ENCODE results near the gene ATP5MC2.

The ATP5MC2 gene

GRCh38 chr12:53695152-53696145, 19.6 kb upstream of the ATP5MC2 start:
- no peak overlapping the region for H3K27ac ChIP-seq (ENCODE audit: low read depth, low read length, poor library complexity, severe bottlenecking)
- no peak overlapping the region for H3K9ac ChIP-seq (ENCODE audit: low read length)
- no peak overlapping the region for H2AFZ ChIP-seq (ENCODE audit: low read length)
- no peaks in the 10 kb centered on the region for H3K36me3 ChIP-seq (ENCODE audit: insufficient read depth, low read length)
- no peaks in the 10 kb centered on the region for H3F3A ChIP-seq (ENCODE audit: insufficient read depth, low read length)
- H3K79me2 ChIP-seq (ENCODE audit: insufficient read depth, low read length) = no peaks in the 10 kb centered on the region
- H3K9me3 ChIP-seq (ENCODE audit: low read length) = no peaks in the 10 kb centered on the region
- H3K27me3 ChIP-seq (ENCODE audit: insufficient read depth, low read length) = peaks cover 14% of the 10 kb centered on the region; the same call in 1 of the 2 replicates
- H3K4me3 ChIP-seq (ENCODE audit: low read depth, low read length, poor library complexity, severe bottlenecking) = peak overlapping the region; percentile 27
- no peaks in the 10 kb centered on the region for H4K20me1 ChIP-seq (ENCODE audit: insufficient read depth, low read length)
- TF ChIP-seq EZH2 (IDR thresholded peaks at IDR 0.05; ENCODE audit: borderline replicate concordance, low read length) = no peak
- TF ChIP-seq, protein P1, sequence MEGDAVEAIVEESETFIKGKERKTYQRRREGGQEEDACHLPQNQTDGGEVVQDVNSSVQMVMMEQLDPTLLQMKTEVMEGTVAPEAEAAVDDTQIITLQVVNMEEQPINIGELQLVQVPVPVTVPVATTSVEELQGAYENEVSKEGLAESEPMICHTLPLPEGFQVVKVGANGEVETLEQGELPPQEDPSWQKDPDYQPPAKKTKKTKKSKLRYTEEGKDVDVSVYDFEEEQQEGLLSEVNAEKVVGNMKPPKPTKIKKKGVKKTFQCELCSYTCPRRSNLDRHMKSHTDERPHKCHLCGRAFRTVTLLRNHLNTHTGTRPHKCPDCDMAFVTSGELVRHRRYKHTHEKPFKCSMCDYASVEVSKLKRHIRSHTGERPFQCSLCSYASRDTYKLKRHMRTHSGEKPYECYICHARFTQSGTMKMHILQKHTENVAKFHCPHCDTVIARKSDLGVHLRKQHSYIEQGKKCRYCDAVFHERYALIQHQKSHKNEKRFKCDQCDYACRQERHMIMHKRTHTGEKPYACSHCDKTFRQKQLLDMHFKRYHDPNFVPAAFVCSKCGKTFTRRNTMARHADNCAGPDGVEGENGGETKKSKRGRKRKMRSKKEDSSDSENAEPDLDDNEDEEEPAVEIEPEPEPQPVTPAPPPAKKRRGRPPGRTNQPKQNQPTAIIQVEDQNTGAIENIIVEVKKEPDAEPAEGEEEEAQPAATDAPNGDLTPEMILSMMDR (IDR thresholded peaks at IDR 0.05; ENCODE audit: low read length) = no peak
- peak overlapping the region; percentile 23; the same call in 1 of the 2 replicates for H3K4me2 ChIP-seq (ENCODE audit: low read length)
- no peaks in the 10 kb centered on the region for H3K4me1 ChIP-seq (ENCODE audit: insufficient read depth, low read length, severe bottlenecking)
- H3K9me2 ChIP-seq (ENCODE audit: low read depth, low read length) = no peaks in the 10 kb centered on the region

GRCh38 chr12:53694756-53695151, 18.9 kb upstream of the ATP5MC2 start:
- peaks cover 13% of the 10 kb centered on the region; the same call in 1 of the 2 replicates for H3K27me3 ChIP-seq (ENCODE audit: insufficient read depth, low read length)
- H4K20me1 ChIP-seq (ENCODE audit: insufficient read depth, low read length) = no peaks in the 10 kb centered on the region
- H3F3A ChIP-seq (ENCODE audit: insufficient read depth, low read length) = no peaks in the 10 kb centered on the region
- H3K9me3 ChIP-seq (ENCODE audit: low read length) = no peaks in the 10 kb centered on the region
- H3K27ac ChIP-seq (ENCODE audit: low read depth, low read length, poor library complexity, severe bottlenecking) = no peak overlapping the region
- peak overlapping the region; percentile 23; the same call in 1 of the 2 replicates for H3K4me2 ChIP-seq (ENCODE audit: low read length)
- TF ChIP-seq, protein P1 (IDR thresholded peaks at IDR 0.05; ENCODE audit: low read length) = no peak
- no peak for TF ChIP-seq EZH2 (IDR thresholded peaks at IDR 0.05; ENCODE audit: borderline replicate concordance, low read length)
- no peak overlapping the region for H3K9ac ChIP-seq (ENCODE audit: low read length)
- H3K79me2 ChIP-seq (ENCODE audit: insufficient read depth, low read length) = no peaks in the 10 kb centered on the region
- H3K4me3 ChIP-seq (ENCODE audit: low read depth, low read length, poor library complexity, severe bottlenecking) = peak overlapping the region; percentile 27
- H3K36me3 ChIP-seq (ENCODE audit: insufficient read depth, low read length) = no peaks in the 10 kb centered on the region
- no peaks in the 10 kb centered on the region for H3K9me2 ChIP-seq (ENCODE audit: low read depth, low read length)
- H3K4me1 ChIP-seq (ENCODE audit: insufficient read depth, low read length, severe bottlenecking) = no peaks in the 10 kb centered on the region
- no peak overlapping the region for H2AFZ ChIP-seq (ENCODE audit: low read length)

- no peaks in the 10 kb centered on the region for H4K20me1 ChIP-seq (ENCODE audit: insufficient read depth, low read length)
- H3K4me3 ChIP-seq (ENCODE audit: low read depth, low read length, poor library complexity, severe bottlenecking) = no peak overlapping the region
- no peaks in the 10 kb centered on the region for H3K79me2 ChIP-seq (ENCODE audit: insufficient read depth, low read length)
- H3K27ac ChIP-seq (ENCODE audit: low read depth, low read length, poor library complexity, severe bottlenecking) = no peak overlapping the region
- no peaks in the 10 kb centered on the region; the same call in 1 of the 2 replicates for H3K27me3 ChIP-seq (ENCODE audit: insufficient read depth, low read length)
- no peak overlapping the region for H2AFZ ChIP-seq (ENCODE audit: low read length)
- no peaks in the 10 kb centered on the region for H3K4me1 ChIP-seq (ENCODE audit: insufficient read depth, low read length, severe bottlenecking)
- TF ChIP-seq, protein P1 (IDR thresholded peaks at IDR 0.05; ENCODE audit: low read length) = no peak
- no peak for TF ChIP-seq EZH2 (IDR thresholded peaks at IDR 0.05; ENCODE audit: borderline replicate concordance, low read length)
- H3K36me3 ChIP-seq (ENCODE audit: insufficient read depth, low read length) = no peaks in the 10 kb centered on the region
- H3K9me3 ChIP-seq (ENCODE audit: low read length) = no peaks in the 10 kb centered on the region
- H3K9ac ChIP-seq (ENCODE audit: low read length) = no peak overlapping the region
- no peaks in the 10 kb centered on the region for H3F3A ChIP-seq (ENCODE audit: insufficient read depth, low read length)
- H3K9me2 ChIP-seq (ENCODE audit: low read depth, low read length) = no peaks in the 10 kb centered on the region
- H3K4me2 ChIP-seq (ENCODE audit: low read length) = no peak overlapping the region
These were observed 12.3 kb upstream of the ATP5MC2 start for GRCh38 chr12:53688134-53688533.
